A673 (cell line): ENCODE measurements around the gene S100A16. TPM values are rescaled to one million over a fixed set of nuclear protein-coding genes. Genes with fewer than 3 reads are reported as not detected.

Source experiments
- BruUV-seq: library from RNA; stranded (reverse); fragments of 400-500 nt; replicated peaks from 2 replicates; lab custom pipeline; 2021; lab: Mats Ljungman, UMichigan
- CTCF ChIA-PET: fragments of 300-600 bp; sonication (Branson Sonifier 250); formaldehyde crosslinking; loops from one replicate; lab custom pipeline; 2022; ENCODE audit warnings: antibody characterized with exemption; lab: Charles Lee
- POLR2A ChIA-PET: fragments of 300-600 bp; sonication (Branson Sonifier 250); formaldehyde crosslinking; loops from one replicate; lab custom pipeline; 2022; ENCODE audit warnings: antibody characterized with exemption; ENCODE audit not compliant: low non-redundant PET; lab: Charles Lee
- DNase-seq: peaks from one replicate; pipeline ENCODE4 v3.0.0-alpha.2; 2015; ENCODE audit warnings: low spot score
- H3K27ac ChIP-seq: fragments of 200-600 bp; sonication (generic); 2 replicates; pipeline ENCODE4 v1.5.1; 2016; ENCODE audit warnings: mixed run types, low read depth, mild to moderate bottlenecking, mixed read lengths, antibody characterized with exemption, low read length; ENCODE audit not compliant: poor library complexity, severe bottlenecking
- H3K27me3 ChIP-seq: fragments of 200-600 bp; sonication (generic); replicated peaks from 2 replicates; pipeline ENCODE4 v1.6.1; 2017; ENCODE audit warnings: mixed run types, low read depth, mild to moderate bottlenecking, mixed read lengths, antibody characterized with exemption, low read length; ENCODE audit not compliant: insufficient read depth, poor library complexity
- H3K36me3 ChIP-seq: fragments of 200-600 bp; sonication (generic); 2 replicates; pipeline ENCODE4 v1.6.1; 2016; ENCODE audit warnings: mixed run types, mild to moderate bottlenecking, mixed read lengths, antibody characterized with exemption, low read length; ENCODE audit not compliant: insufficient read depth, poor library complexity, severe bottlenecking
- H3K4me1 ChIP-seq: fragments of 200-600 bp; sonication (generic); 2 replicates; pipeline ENCODE4 v1.6.1; 2017; ENCODE audit warnings: mixed run types, mild to moderate bottlenecking, mixed read lengths, antibody characterized with exemption, low read length; ENCODE audit not compliant: insufficient read depth, poor library complexity, severe bottlenecking
- H3K4me3 ChIP-seq: fragments of 200-600 bp; sonication (generic); 2 replicates; pipeline ENCODE4 v1.5.1; 2016; ENCODE audit warnings: low read depth, mixed run types, mild to moderate bottlenecking, mixed read lengths, low read length; ENCODE audit not compliant: poor library complexity, severe bottlenecking
- H3K9me3 ChIP-seq: fragments of 200-600 bp; sonication (generic); 2 replicates; pipeline ENCODE4 v1.6.1; 2016; ENCODE audit warnings: mixed run types, low read depth, mild to moderate bottlenecking, mixed read lengths, antibody characterized with exemption, low read length; ENCODE audit not compliant: poor library complexity, severe bottlenecking
- CTCF ChIP-seq: fragments of 300-800, 200-600 bp; sonication (generic); conservative IDR thresholded peaks from 2 replicates; pipeline ENCODE4 v1.5.1; 2017; ENCODE audit warnings: low read depth, mild to moderate bottlenecking, antibody characterized with exemption, low read length, moderate library complexity, mixed read lengths
- EZH2 ChIP-seq: fragments of 200-600 bp; sonication (generic); IDR thresholded peaks from 2 replicates; pipeline ENCODE4 v1.6.1; 2017; ENCODE audit warnings: borderline replicate concordance, low read depth, mild to moderate bottlenecking, mixed read lengths, antibody characterized with exemption, low read length; ENCODE audit not compliant: poor library complexity, severe bottlenecking
- intact Hi-C: fragments of 100-400 bp; cut with micrococcal nuclease; formaldehyde crosslinking; loops from one replicate; pipeline ENCODE4 v1.10.0; 2022; ENCODE audit not compliant: unreplicated experiment
- total RNA-seq: library from RNA; stranded (reverse); gene quantifications from 2 replicates; pipeline ENCODE4 v1.2.3, GENCODE V29; 2021

S100A16 gene
- total RNA-seq, 1 experiment from 2014 or later: 0.43 TPM

GRCh38 chr1:153626904-153627714 lies 14.2 kb upstream of the S100A16 start, which contains the start of gene S100A13:
Gene S100A13 (minus strand): TSS chr1:153627505. CDS start chr1:153626472, 1,033 bp downstream.
- DNase-seq: peak; percentile 81
- BruUV-seq: no TSS peak
- peak within 1 kb of the TSS; percentile 38 for H3K4me3 ChIP-seq
- peaks cover 23% of the 10 kb centered on the region for H3K4me1 ChIP-seq
- TF ChIP-seq EZH2 (no peak), CTCF (peak; percentile 72)
- no peaks in the 10 kb centered on the region for H3K27me3 ChIP-seq
- intact Hi-C loops: no loop called here
- ChIA-PET POLR2A (interaction anchor here (0.6 kb wide), 1 partner anchor 188 kb away, joined by 10 read pairs; no protein-coding TSS in a partner anchor), CTCF (interaction anchor here (0.9 kb wide), 1 partner anchor 94 kb away, joined by 3 read pairs; no protein-coding TSS in a partner anchor)
- H3K27ac ChIP-seq: peak within 1 kb of the TSS; percentile 69
- no peaks in the 10 kb centered on the region for H3K36me3 ChIP-seq
- no peaks in the 10 kb centered on the region for H3K9me3 ChIP-seq

- H3K4me3 ChIP-seq: no peak overlapping the region
- POLR2A ChIA-PET: interaction anchor here (0.6 kb wide), 1 partner anchor 189 kb away, joined by 10 read pairs; no protein-coding TSS in a partner anchor
- TF ChIP-seq CTCF (no peak), EZH2 (no peak)
- DNase-seq: no peak
- H3K9me3 ChIP-seq: no peaks in the 10 kb centered on the region
- H3K4me1 ChIP-seq: peaks cover 23% of the 10 kb centered on the region
- intact Hi-C loops: no loop called here
- H3K27ac ChIP-seq: peak overlapping the region; percentile 69
- no peaks in the 10 kb centered on the region for H3K36me3 ChIP-seq
- no peaks in the 10 kb centered on the region for H3K27me3 ChIP-seq
- CTCF ChIA-PET: no interaction called here
- no TSS peak for BruUV-seq
These were observed 13.6 kb upstream of the S100A16 start for GRCh38 chr1:153626477-153626903.

- DNase-seq: no peak
- POLR2A ChIA-PET: no interaction called here
- intact Hi-C loops: no loop called here
- Histone ChIP-seq H3K36me3 (no peaks in the 10 kb centered on the region), H3K4me1 (peaks cover 23% of the 10 kb centered on the region), H3K9me3 (no peaks in the 10 kb centered on the region), H3K4me3 (no peak overlapping the region), H3K27ac (no peak overlapping the region), H3K27me3 (no peaks in the 10 kb centered on the region)
- no TSS peak for BruUV-seq
- CTCF ChIA-PET: no interaction called here
- TF ChIP-seq CTCF (no peak), EZH2 (no peak)
These were observed 12.2 kb upstream of the S100A16 start for GRCh38 chr1:153624965-153625611.
